ENCODE results near the gene SLC6A8.

- no peak for TF ChIP-seq CTCF (IDR thresholded peaks at IDR 0.05; ENCODE audit: low read depth, low read length)
- TF ChIP-seq EZH2phosphoT487 (IDR thresholded peaks at IDR 0.05; ENCODE audit: low read depth), result no peak
Measured at GRCh38 chrX:153722704-153723350, 35.1 kb downstream of the SLC6A8 start.

Measured in OCI-LY3 (cell line).